Measurements from ENCODE around the gene ADARB2. TPM values are rescaled to one million over a fixed set of nuclear protein-coding genes. Genes with fewer than 3 reads are reported as not detected.

ADARB2 gene
- total and polyA plus RNA-seq, 2 donors (not counting 1 experiment from before 2014, with no cell fraction given): not detected

- Histone ChIP-seq H3K4me1 (ENCODE audit: control insufficient read depth, extremely low read depth, insufficient read depth, low read length) (no peaks in the 10 kb centered on the region), H3K4me3 (replicated peaks in 1 of 4; ENCODE audit: control extremely low read depth in 1 of 4, insufficient read depth in 1 of 4, low read depth in 3 of 4, low read length in 4 of 4) (no peak overlapping the region), H3K27ac (ENCODE audit: insufficient read depth, low read length) (no peak overlapping the region), H3K4me2 (ENCODE audit: extremely low read depth, insufficient read depth, low read length) (no peak overlapping the region), H2AFZ (ENCODE audit: low read length) (no peak overlapping the region), H4K20me1 (ENCODE audit: control insufficient read depth, extremely low read depth, insufficient read depth, low read length) (no peaks in the 10 kb centered on the region), H3K9me3 (ENCODE audit: control insufficient read depth, insufficient read depth, low read depth, low read length) (peaks cover 2% of the 10 kb centered on the region), H3K79me2 (ENCODE audit: control insufficient read depth, insufficient read depth, low read length) (no peaks in the 10 kb centered on the region), H3K27me3 (ENCODE audit: control insufficient read depth, insufficient read depth, low read length) (no peaks in the 10 kb centered on the region), H3K9ac (ENCODE audit: insufficient read depth, low read length) (no peak overlapping the region), H3K36me3 (ENCODE audit: control insufficient read depth, insufficient read depth, low read length) (no peaks in the 10 kb centered on the region)
- DNase-seq (ENCODE audit: low read depth in 2 of 2): no peak
- TF ChIP-seq EZH2 (IDR thresholded peaks at IDR 0.05; ENCODE audit: low read length, missing control alignments) (no peak), CTCF (conservative IDR thresholded peaks at IDR 0.05 in 1 of 2, IDR thresholded peaks at IDR 0.05 in 1 of 2; ENCODE audit: low read depth in 1 of 2, low read length in 2 of 2) (no peak)
These were observed 229.9 kb downstream of the ADARB2 start for GRCh38 chr10:1507436-1507835.

GRCh38 chr10:1504940-1505339 lies 232.4 kb downstream of the ADARB2 start:
- H3K4me3 ChIP-seq (replicated peaks in 1 of 4; ENCODE audit: control extremely low read depth in 1 of 4, insufficient read depth in 1 of 4, low read depth in 3 of 4, low read length in 4 of 4): no peak overlapping the region
- H3K79me2 ChIP-seq (ENCODE audit: control insufficient read depth, insufficient read depth, low read length): no peaks in the 10 kb centered on the region
- no peak overlapping the region for H3K9ac ChIP-seq (ENCODE audit: insufficient read depth, low read length)
- H3K4me2 ChIP-seq (ENCODE audit: extremely low read depth, insufficient read depth, low read length): no peak overlapping the region
- DNase-seq (ENCODE audit: low read depth in 2 of 2): no peak
- no peaks in the 10 kb centered on the region for H3K36me3 ChIP-seq (ENCODE audit: control insufficient read depth, insufficient read depth, low read length)
- no peak overlapping the region for H2AFZ ChIP-seq (ENCODE audit: low read length)
- H3K4me1 ChIP-seq (ENCODE audit: control insufficient read depth, extremely low read depth, insufficient read depth, low read length): no peaks in the 10 kb centered on the region
- no peaks in the 10 kb centered on the region for H4K20me1 ChIP-seq (ENCODE audit: control insufficient read depth, extremely low read depth, insufficient read depth, low read length)
- H3K27me3 ChIP-seq (ENCODE audit: control insufficient read depth, insufficient read depth, low read length): no peaks in the 10 kb centered on the region
- H3K27ac ChIP-seq (ENCODE audit: insufficient read depth, low read length): no peak overlapping the region
- TF ChIP-seq CTCF (conservative IDR thresholded peaks at IDR 0.05 in 1 of 2, IDR thresholded peaks at IDR 0.05 in 1 of 2; ENCODE audit: low read depth in 1 of 2, low read length in 2 of 2): no peak
- TF ChIP-seq EZH2 (IDR thresholded peaks at IDR 0.05; ENCODE audit: low read length, missing control alignments): no peak
- peaks cover 3% of the 10 kb centered on the region for H3K9me3 ChIP-seq (ENCODE audit: control insufficient read depth, insufficient read depth, low read depth, low read length)

GRCh38 chr10:1504286-1504685 lies 233.0 kb downstream of the ADARB2 start:
- no peak for DNase-seq (ENCODE audit: low read depth in 2 of 2)
- no peak overlapping the region for H2AFZ ChIP-seq (ENCODE audit: low read length)
- H3K27ac ChIP-seq (ENCODE audit: insufficient read depth, low read length): no peak overlapping the region
- peaks cover 7% of the 10 kb centered on the region for H3K9me3 ChIP-seq (ENCODE audit: control insufficient read depth, insufficient read depth, low read depth, low read length)
- H3K4me2 ChIP-seq (ENCODE audit: extremely low read depth, insufficient read depth, low read length): no peak overlapping the region
- TF ChIP-seq EZH2 (IDR thresholded peaks at IDR 0.05; ENCODE audit: low read length, missing control alignments): no peak
- TF ChIP-seq CTCF (conservative IDR thresholded peaks at IDR 0.05 in 1 of 2, IDR thresholded peaks at IDR 0.05 in 1 of 2; ENCODE audit: low read depth in 1 of 2, low read length in 2 of 2): no peak
- H3K4me3 ChIP-seq (replicated peaks in 1 of 4; ENCODE audit: control extremely low read depth in 1 of 4, insufficient read depth in 1 of 4, low read depth in 3 of 4, low read length in 4 of 4): no peak overlapping the region
- H3K36me3 ChIP-seq (ENCODE audit: control insufficient read depth, insufficient read depth, low read length): no peaks in the 10 kb centered on the region
- H3K79me2 ChIP-seq (ENCODE audit: control insufficient read depth, insufficient read depth, low read length): no peaks in the 10 kb centered on the region
- H3K9ac ChIP-seq (ENCODE audit: insufficient read depth, low read length): no peak overlapping the region
- no peaks in the 10 kb centered on the region for H4K20me1 ChIP-seq (ENCODE audit: control insufficient read depth, extremely low read depth, insufficient read depth, low read length)
- H3K27me3 ChIP-seq (ENCODE audit: control insufficient read depth, insufficient read depth, low read length): no peaks in the 10 kb centered on the region
- no peaks in the 10 kb centered on the region for H3K4me1 ChIP-seq (ENCODE audit: control insufficient read depth, extremely low read depth, insufficient read depth, low read length)
